Upper lobe of left lung (tissue), 6 donors: ENCODE measurements around the gene ARID3A. TPM values are rescaled to one million over a fixed set of nuclear protein-coding genes. Genes with fewer than 3 reads are reported as not detected.

Experiments
- ATAC-seq, 2 donors: fragments of 200-7000 bp; cut with Tn5 transposase; one replicate each; pipeline ENCODE4 v1.9.1; 2022; ENCODE audit warnings: mild to moderate bottlenecking in 2 of 2, moderate library complexity in 2 of 2; ENCODE audit not compliant: low FRiP score in 2 of 2
- DNase-seq, 2 donors: peaks; one replicate each; pipeline ENCODE4 v3.0.0-alpha.2; 2019 to 2020
- H3K27ac ChIP-seq, 4 donors: fragments of 200-600 bp; sonication (generic); one replicate each; pipeline ENCODE4 v1.5.1; 2016 to 2019
- H3K27me3 ChIP-seq, 4 donors: fragments of 200-600 bp; sonication (generic); one replicate each; pipeline ENCODE4 v1.5.1; 2017 to 2019
- H3K36me3 ChIP-seq, 4 donors: fragments of 200-600 bp; sonication (generic); one replicate each; pipeline ENCODE4 v1.5.1; 2016 to 2019
- H3K4me1 ChIP-seq, 4 donors: fragments of 200-600 bp; sonication (generic); one replicate each; pipeline ENCODE4 v1.5.1; 2018 to 2019
- H3K4me3 ChIP-seq, 4 donors: fragments of 200-600 bp; sonication (generic); one replicate each; pipeline ENCODE4 v1.5.1; 2017 to 2019; ENCODE audit warnings: mild to moderate bottlenecking in 2 of 4, moderate library complexity in 1 of 4
- H3K9me3 ChIP-seq, 4 donors: fragments of 200-600 bp; sonication (generic); one replicate each; pipeline ENCODE4 v1.5.1; 2018 to 2019
- EP300 ChIP-seq, 4 donors: sonication (generic); formaldehyde crosslinking; IDR thresholded peaks; one replicate each; pipeline ENCODE4 v1.5.1; 2017; ENCODE audit warnings: antibody characterized with exemption in 4 of 4, control low read depth in 2 of 4
- POLR2A ChIP-seq, 4 donors: fragments of 450-650 bp; IDR thresholded peaks; one replicate each; pipeline ENCODE4 v1.5.1; 2016 to 2017; ENCODE audit warnings: antibody characterized with exemption in 4 of 4, mild to moderate bottlenecking in 2 of 4
- POLR2AphosphoS5 ChIP-seq, 2 donors: sonication (generic); formaldehyde crosslinking; IDR thresholded peaks; one replicate each; pipeline ENCODE4 v1.5.1; 2017; ENCODE audit warnings: antibody characterized with exemption in 2 of 2
- WGBS, 2 donors: methylation state at CpG; one replicate each; pipeline ENCODE4 v1.1.5; 2017 to 2018; 5-methylcytosine and 5-hydroxymethylcytosine counted together
- total RNA-seq, 6 donors: library from RNA; depleted of rRNA in 4 of 6; stranded (reverse); fragments of >200 nt in 4 of 6; gene quantifications; one replicate each; pipeline versions ENCODE4 v1.1.0 to v1.2.1, GENCODE V29; 2016 to 2021
- TF ChIP-seq, protein P1 (sequence below), 6 experiments: fragments of 450-650 bp in 4 of 6; fragments of 200-600 bp in 2 of 6; sonication (generic) in 2 of 6; IDR thresholded peaks; one replicate each; pipeline ENCODE4 v1.5.1; 2016 to 2019; ENCODE audit warnings: antibody characterized with exemption in 6 of 6
- donor health status: DM: no; HTN: no; CAD: no; lungs with moderate emphysema.
- donor health status: DM: no; HTN: yes; CAD: no; lungs with severe emphysema.

The ARID3A gene
- total RNA-seq, 6 donors from 2014 or later: 7.1 to 54.5 (median 19.2) TPM

DNA sequence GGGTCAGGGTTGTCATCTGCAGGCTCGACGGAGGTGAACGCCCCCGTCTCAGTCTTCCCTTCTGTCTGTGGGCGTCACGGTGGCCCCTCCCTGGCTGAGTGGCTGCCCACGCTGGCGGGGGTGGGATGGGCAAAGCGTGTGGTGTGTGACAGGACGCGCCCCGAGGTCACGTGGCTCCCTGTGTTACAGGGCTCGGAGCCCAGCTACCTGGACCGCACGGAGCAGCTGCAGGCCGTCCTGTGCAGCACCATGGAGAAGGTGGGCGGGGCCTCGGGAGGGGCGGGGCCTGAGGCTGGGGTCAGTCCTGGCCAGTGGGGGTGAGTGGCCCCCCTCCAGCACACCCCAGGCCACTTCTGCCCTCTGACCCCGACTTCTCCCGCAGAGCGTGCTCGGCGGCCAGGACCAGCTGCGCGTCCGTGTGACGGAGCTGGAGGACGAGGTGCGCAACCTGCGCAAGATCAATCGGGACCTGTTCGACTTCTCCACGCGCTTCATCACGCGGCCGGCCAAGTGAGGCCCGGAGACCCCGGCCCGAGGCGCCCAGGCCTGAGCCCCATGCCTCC lies 68.1 kb downstream of the ARID3A start:
- Histone ChIP-seq H3K9me3 (no peaks in the 10 kb centered on the region), H3K4me1 (peaks cover 13 to 22% (median 20%) of the 10 kb centered on the region in 4 donors), H3K27me3 (peaks cover 0 to 21% (median 13%) of the 10 kb centered on the region in 4 donors), H3K4me3 (no peak overlapping the region), H3K27ac (no peak overlapping the region), H3K36me3 (peaks cover 0 to 50% (median 31%) of the 10 kb centered on the region in 4 donors)
- TF ChIP-seq POLR2A (IDR thresholded peaks at IDR 0.05) (no peak), EP300 (IDR thresholded peaks at IDR 0.05) (no peak)
- TF ChIP-seq, protein P1, sequence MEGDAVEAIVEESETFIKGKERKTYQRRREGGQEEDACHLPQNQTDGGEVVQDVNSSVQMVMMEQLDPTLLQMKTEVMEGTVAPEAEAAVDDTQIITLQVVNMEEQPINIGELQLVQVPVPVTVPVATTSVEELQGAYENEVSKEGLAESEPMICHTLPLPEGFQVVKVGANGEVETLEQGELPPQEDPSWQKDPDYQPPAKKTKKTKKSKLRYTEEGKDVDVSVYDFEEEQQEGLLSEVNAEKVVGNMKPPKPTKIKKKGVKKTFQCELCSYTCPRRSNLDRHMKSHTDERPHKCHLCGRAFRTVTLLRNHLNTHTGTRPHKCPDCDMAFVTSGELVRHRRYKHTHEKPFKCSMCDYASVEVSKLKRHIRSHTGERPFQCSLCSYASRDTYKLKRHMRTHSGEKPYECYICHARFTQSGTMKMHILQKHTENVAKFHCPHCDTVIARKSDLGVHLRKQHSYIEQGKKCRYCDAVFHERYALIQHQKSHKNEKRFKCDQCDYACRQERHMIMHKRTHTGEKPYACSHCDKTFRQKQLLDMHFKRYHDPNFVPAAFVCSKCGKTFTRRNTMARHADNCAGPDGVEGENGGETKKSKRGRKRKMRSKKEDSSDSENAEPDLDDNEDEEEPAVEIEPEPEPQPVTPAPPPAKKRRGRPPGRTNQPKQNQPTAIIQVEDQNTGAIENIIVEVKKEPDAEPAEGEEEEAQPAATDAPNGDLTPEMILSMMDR (IDR thresholded peaks at IDR 0.05): no peak
- WGBS, 2 donors: 90 to 95% methylated on average over 14 to 37 of the region's 43 CpGs
- ATAC-seq (no peak), DNase-seq (peak in 1 of 2 donors; percentile 86)

GRCh38 chr19:994516-994915 lies 68.7 kb downstream of the ARID3A start:
- peaks cover 0 to 27% (median 18%) of the 10 kb centered on the region in 4 donors for H3K27me3 ChIP-seq
- H3K9me3 ChIP-seq: no peaks in the 10 kb centered on the region
- H3K27ac ChIP-seq: no peak overlapping the region
- H3K4me3 ChIP-seq: no peak overlapping the region
- 93 to 97% methylated on average over 17 to 18 of the region's 18 CpGs for WGBS, 2 donors
- DNase-seq: peak in 1 of 2 donors; percentile 75
- peaks cover 0 to 46% (median 29%) of the 10 kb centered on the region in 4 donors for H3K36me3 ChIP-seq
- H3K4me1 ChIP-seq: peaks cover 13 to 22% (median 20%) of the 10 kb centered on the region in 4 donors
- ATAC-seq: no peak
- TF ChIP-seq, protein P1 (IDR thresholded peaks at IDR 0.05): no peak
- no peak for TF ChIP-seq POLR2AphosphoS5 (IDR thresholded peaks at IDR 0.05)
- TF ChIP-seq EP300 (IDR thresholded peaks at IDR 0.05): no peak
- TF ChIP-seq POLR2A (IDR thresholded peaks at IDR 0.05): no peak

GRCh38 chr19:995051-995827 lies 69.4 kb downstream of the ARID3A start:
- Histone ChIP-seq H3K36me3 (peaks cover 0 to 38% (median 26%) of the 10 kb centered on the region in 4 donors), H3K27ac (peak overlapping the region in 2 of 4 donors; percentile 35 to 63), H3K4me3 (no peak overlapping the region), H3K9me3 (no peaks in the 10 kb centered on the region), H3K4me1 (peaks cover 16 to 25% (median 23%) of the 10 kb centered on the region in 4 donors), H3K27me3 (peaks cover 0 to 34% (median 20%) of the 10 kb centered on the region in 4 donors)
- 55 to 77% methylated on average over 18 to 20 of the region's 26 CpGs for WGBS, 2 donors
- DNase-seq (peak; percentile 68 to 70), ATAC-seq (peak in 1 of 2 donors; percentile 67)
- TF ChIP-seq, protein P1 (IDR thresholded peaks at IDR 0.05): no peak
- TF ChIP-seq POLR2AphosphoS5 (IDR thresholded peaks at IDR 0.05): no peak

- Histone ChIP-seq H3K27me3 (peaks cover 2 to 42% (median 25%) of the 10 kb centered on the region in 4 donors), H3K27ac (peak overlapping the region in 1 of 4 donors; percentile 63), H3K9me3 (no peaks in the 10 kb centered on the region), H3K36me3 (peaks cover 0 to 29% (median 18%) of the 10 kb centered on the region in 4 donors), H3K4me3 (peak overlapping the region in 1 of 4 donors; percentile 18), H3K4me1 (peaks cover 26 to 35% (median 32%) of the 10 kb centered on the region in 4 donors)
- DNase-seq (peak; percentile 40 to 89), ATAC-seq (peak in 1 of 2 donors; percentile 30)
- WGBS, 2 donors: 12 to 20% methylated on average over 20 to 50 of the region's 64 CpGs
- TF ChIP-seq, protein P1 (IDR thresholded peaks at IDR 0.05): peak in 1 of 6 experiments; percentile 3
- no peak for TF ChIP-seq POLR2A (IDR thresholded peaks at IDR 0.05)
These were observed 70.4 kb downstream of the ARID3A start for GRCh38 chr19:996051-996838.
